Measurements from ENCODE around the gene ITGA1. TPM values are rescaled to one million over a fixed set of nuclear protein-coding genes. Genes with fewer than 3 reads are reported as not detected.

Gene ITGA1
- total RNA-seq, 4 donors from 2014 or later = 219 to 326 (median 240) TPM

DNA sequence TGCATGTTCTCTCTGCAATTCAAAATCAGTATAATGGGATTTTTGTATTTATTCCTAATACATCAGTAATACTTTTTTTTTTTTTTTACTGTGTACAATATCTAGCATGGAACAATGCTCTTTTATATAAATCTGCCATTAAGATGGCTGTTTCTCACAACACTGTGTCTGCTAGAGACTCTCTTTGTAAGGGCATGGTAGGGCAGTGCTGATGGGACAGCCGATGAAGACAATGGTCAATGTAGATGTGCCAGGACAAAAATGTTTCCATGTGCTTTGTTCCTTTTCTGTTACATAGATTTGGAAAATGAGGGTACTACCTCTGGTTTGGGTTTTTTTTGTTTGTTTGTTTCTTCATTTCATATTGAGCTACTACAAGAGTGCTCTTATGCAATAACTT, 106.1 kb downstream of the ITGA1 start:
- Histone ChIP-seq H3K4me1 (peaks cover 12 to 61% (median 27%) of the 10 kb centered on the region in 3 donors), H3K36me3 (peaks cover 0 to 44% of the 10 kb centered on the region in 2 donors), H3K4me3 (no peak overlapping the region), H3K9me3 (no peaks in the 10 kb centered on the region), H3K27me3 (no peaks in the 10 kb centered on the region), H3K27ac (peak overlapping the region; percentile 50 to 66 (median 60))
- ATAC-seq = no peak
- TF ChIP-seq CTCF (IDR thresholded peaks at IDR 0.05) (no peak), POLR2AphosphoS5 (IDR thresholded peaks at IDR 0.05) (no peak), EP300 (IDR thresholded peaks at IDR 0.05) (no peak), POLR2A (IDR thresholded peaks at IDR 0.05) (no peak)
- WGBS, 2 donors (ENCODE audit: low coverage in 1 of 2) = 71 to 83% methylated on average over 1 of the region's 1 CpG

DNA sequence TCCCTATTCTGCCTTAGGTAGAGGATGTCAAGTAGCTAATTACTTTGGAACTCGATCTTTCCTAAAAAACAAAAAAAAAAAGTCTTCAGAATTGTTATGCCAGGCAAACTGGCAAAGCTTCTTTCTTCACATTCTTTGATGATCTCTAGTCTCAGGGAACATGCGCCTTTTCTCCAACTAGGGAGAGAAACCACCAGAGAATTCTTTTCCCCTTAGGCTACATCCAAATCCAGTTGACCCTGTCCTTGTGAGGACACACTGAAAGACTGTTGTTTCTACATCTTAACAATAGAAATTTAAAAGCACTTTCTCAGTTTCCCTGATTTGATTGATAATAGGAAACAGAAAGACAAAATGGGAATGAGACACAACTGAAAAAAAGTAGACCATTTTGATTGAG, 106.7 kb downstream of the ITGA1 start:
- WGBS, 2 donors (ENCODE audit: low coverage in 1 of 2) = 77 to 100% methylated on average over 1 to 2 of the region's 2 CpGs
- no peak for TF ChIP-seq EP300 (IDR thresholded peaks at IDR 0.05)
- TF ChIP-seq POLR2A (IDR thresholded peaks at IDR 0.05) = no peak
- TF ChIP-seq CTCF (IDR thresholded peaks at IDR 0.05) = no peak
- TF ChIP-seq POLR2AphosphoS5 (IDR thresholded peaks at IDR 0.05) = no peak
- Histone ChIP-seq H3K4me3 (no peak overlapping the region), H3K9me3 (no peaks in the 10 kb centered on the region), H3K36me3 (peaks cover 0 to 44% of the 10 kb centered on the region in 2 donors), H3K27ac (peak overlapping the region; percentile 13 to 63 (median 50)), H3K4me1 (peaks cover 12 to 67% (median 24%) of the 10 kb centered on the region in 3 donors), H3K27me3 (no peaks in the 10 kb centered on the region)
- no peak for ATAC-seq

GRCh38 chr5:52895075-52895474, 107.4 kb downstream of the ITGA1 start:
- Histone ChIP-seq H3K27me3 (no peaks in the 10 kb centered on the region), H3K36me3 (peaks cover 0 to 45% of the 10 kb centered on the region in 2 donors), H3K4me3 (no peak overlapping the region), H3K4me1 (peaks cover 12 to 67% (median 23%) of the 10 kb centered on the region in 3 donors), H3K27ac (peak overlapping the region; percentile 53 to 74 (median 60)), H3K9me3 (no peaks in the 10 kb centered on the region)
- ATAC-seq = no peak
- TF ChIP-seq POLR2A (IDR thresholded peaks at IDR 0.05) = no peak
- TF ChIP-seq EP300 (IDR thresholded peaks at IDR 0.05) = no peak
- peak; percentile 36 for TF ChIP-seq POLR2AphosphoS5 (IDR thresholded peaks at IDR 0.05)
- no peak for TF ChIP-seq CTCF (IDR thresholded peaks at IDR 0.05)
- WGBS, 2 donors (ENCODE audit: low coverage in 1 of 2) = 14 to 37% methylated on average over 2 of the region's 2 CpGs

- peaks cover 0 to 48% of the 10 kb centered on the region in 2 donors for H3K36me3 ChIP-seq
- H3K27ac ChIP-seq = peak overlapping the region; percentile 53 to 74 (median 60)
- 45 to 63% methylated on average over 2 to 5 of the region's 5 CpGs for WGBS, 2 donors (ENCODE audit: low coverage in 1 of 2)
- TF ChIP-seq POLR2AphosphoS5 (IDR thresholded peaks at IDR 0.05) (no peak), CTCF (IDR thresholded peaks at IDR 0.05) (no peak), POLR2A (IDR thresholded peaks at IDR 0.05) (no peak), EP300 (IDR thresholded peaks at IDR 0.05) (no peak)
- H3K4me3 ChIP-seq = no peak overlapping the region
- H3K9me3 ChIP-seq = no peaks in the 10 kb centered on the region
- H3K27me3 ChIP-seq = no peaks in the 10 kb centered on the region
- peaks cover 12 to 67% (median 23%) of the 10 kb centered on the region in 3 donors for H3K4me1 ChIP-seq
- ATAC-seq = no peak
Measured at GRCh38 chr5:52895572-52896413, 108.1 kb downstream of the ITGA1 start.
